Measurements from ENCODE around the gene UCN.
"Not testable (repeated sequence)": the region's sequence is repeated elsewhere in the genome, so short reads cannot be mapped to it uniquely, and the experiment has no call there.

Gene UCN

GRCh38 chr2:27281855-27282559, 26.2 kb downstream of the UCN start, which contains the start of gene TRIM54:
Gene TRIM54, plus strand, starts transcription at chr2:27282429. Its CDS starts 303 bp downstream, at chr2:27282732.
- no peak for DNase-seq

- no peak for DNase-seq
These were observed 26.8 kb downstream of the UCN start for GRCh38 chr2:27281442-27281841.

- DNase-seq, result no peak
These were observed 27.4 kb downstream of the UCN start for GRCh38 chr2:27280826-27281225.

- no peak for DNase-seq
These were observed 30.2 kb downstream of the UCN start for GRCh38 chr2:27278010-27278409.

- DNase-seq, result no peak
These were observed 32.8 kb downstream of the UCN start, which contains the start of gene DNAJC5G for GRCh38 chr2:27275211-27276150. Gene DNAJC5G, plus strand, starts transcription at chr2:27275433. Its CDS starts 1,296 bp downstream, at chr2:27276729.

GRCh38 chr2:27272537-27273522, 35.4 kb downstream of the UCN start:
- DNase-seq, result not testable (repeated sequence)

GRCh38 chr2:27271631-27272340, 36.5 kb downstream of the UCN start:
- no peak for DNase-seq

- DNase-seq, result no peak
These were observed 37.6 kb downstream of the UCN start for GRCh38 chr2:27270670-27271069.

- no peak for DNase-seq
These were observed 38.1 kb downstream of the UCN start for GRCh38 chr2:27270131-27270530.

GRCh38 chr2:27268296-27268695, 39.9 kb downstream of the UCN start:
- DNase-seq, result not testable (repeated sequence)

- DNase-seq, result no peak
These were observed 42.7 kb downstream of the UCN start for GRCh38 chr2:27265536-27265870.

- no peak for DNase-seq
These were observed 43.3 kb downstream of the UCN start for GRCh38 chr2:27264753-27265535.

GRCh38 chr2:27264253-27264752, 43.9 kb downstream of the UCN start:
- DNase-seq, result no peak

- DNase-seq, result no peak
These were observed 44.7 kb downstream of the UCN start for GRCh38 chr2:27263287-27264252.

GRCh38 chr2:27262379-27263286, 45.6 kb downstream of the UCN start, which contains the start of gene SLC30A3:
Gene SLC30A3, minus strand, starts transcription at chr2:27263047. Its CDS starts 141 bp downstream, at chr2:27262906.
- no peak for DNase-seq

GRCh38 chr2:27261926-27262298, 46.3 kb downstream of the UCN start:
- no peak for DNase-seq

- DNase-seq, result no peak
These were observed 46.9 kb downstream of the UCN start for GRCh38 chr2:27261241-27261925.

- DNase-seq, result no peak
These were observed 50.2 kb downstream of the UCN start for GRCh38 chr2:27258051-27258450.
